ENCODE data around the gene URI1.

Gene URI1

GRCh38 chr19:29974701-29975100, 32.7 kb downstream of the URI1 start:
- DNase-seq, result no peak

- no peak for DNase-seq
Observed at GRCh38 chr19:29976151-29976943, 34.3 kb downstream of the URI1 start.

GRCh38 chr19:29978080-29978479, 36.0 kb downstream of the URI1 start:
- no peak for DNase-seq

GRCh38 chr19:29983568-29983967, 41.5 kb downstream of the URI1 start:
- no peak for DNase-seq

GRCh38 chr19:29985196-29985595, 43.2 kb downstream of the URI1 start:
- no peak for DNase-seq

- DNase-seq, result no peak
Observed at GRCh38 chr19:29988351-29988750, 46.3 kb downstream of the URI1 start.

GRCh38 chr19:29992233-29992867, 50.3 kb downstream of the URI1 start:
- DNase-seq, result no peak

GRCh38 chr19:29999490-29999889, 57.5 kb downstream of the URI1 start:
- DNase-seq, result no peak

- DNase-seq, result no peak
Observed at GRCh38 chr19:30000862-30001261, 58.8 kb downstream of the URI1 start.

- DNase-seq, result no peak
Observed at GRCh38 chr19:30001301-30001700, 59.3 kb downstream of the URI1 start.

- no peak for DNase-seq
Observed at GRCh38 chr19:30001791-30002190, 59.8 kb downstream of the URI1 start.

- DNase-seq, result no peak
Observed at GRCh38 chr19:30003866-30004265, 61.8 kb downstream of the URI1 start.

- no peak for DNase-seq
Observed at GRCh38 chr19:30004403-30004802, 62.4 kb downstream of the URI1 start.

- DNase-seq, result no peak
Observed at GRCh38 chr19:30006207-30006606, 64.2 kb downstream of the URI1 start.

GRCh38 chr19:30008169-30008568, 66.1 kb downstream of the URI1 start:
- no peak for DNase-seq

GRCh38 chr19:30009013-30009412, 67.0 kb downstream of the URI1 start:
- no peak for DNase-seq

- DNase-seq, result no peak
Observed at GRCh38 chr19:30011051-30011578, 69.1 kb downstream of the URI1 start.

GRCh38 chr19:30014770-30015169, 72.7 kb downstream of the URI1 start:
- DNase-seq, result no peak

- DNase-seq, result no peak
Observed at GRCh38 chr19:30017172-30017571, 75.1 kb downstream of the URI1 start.

GRCh38 chr19:30020189-30020588, 78.2 kb downstream of the URI1 start:
- no peak for DNase-seq

- DNase-seq, result no peak
Observed at GRCh38 chr19:30022659-30023058, 80.6 kb downstream of the URI1 start.

- DNase-seq, result no peak
Observed at GRCh38 chr19:30023330-30023729, 81.3 kb downstream of the URI1 start.

- no peak for DNase-seq
Observed at GRCh38 chr19:30024091-30024490, 82.1 kb downstream of the URI1 start.

GRCh38 chr19:30026933-30027332, 84.9 kb downstream of the URI1 start:
- no peak for DNase-seq

Data from NCI-H748 treated with DMSO at 0.1 percent for 48 hours (cell line).